ENCODE data around the gene TAF10. TPM values are rescaled to one million over a fixed set of nuclear protein-coding genes. Genes with fewer than 3 reads are reported as not detected.
A peak's percentile ranks its signal among the peaks of the same experiment; 100 is the strongest.

Gene TAF10
- total and polyA plus RNA-seq, 2 of the 13 experiments (the other 11 are each of a cell fraction or from before 2014, with no cell fraction given), result 71.3 to 134 TPM

DNA sequence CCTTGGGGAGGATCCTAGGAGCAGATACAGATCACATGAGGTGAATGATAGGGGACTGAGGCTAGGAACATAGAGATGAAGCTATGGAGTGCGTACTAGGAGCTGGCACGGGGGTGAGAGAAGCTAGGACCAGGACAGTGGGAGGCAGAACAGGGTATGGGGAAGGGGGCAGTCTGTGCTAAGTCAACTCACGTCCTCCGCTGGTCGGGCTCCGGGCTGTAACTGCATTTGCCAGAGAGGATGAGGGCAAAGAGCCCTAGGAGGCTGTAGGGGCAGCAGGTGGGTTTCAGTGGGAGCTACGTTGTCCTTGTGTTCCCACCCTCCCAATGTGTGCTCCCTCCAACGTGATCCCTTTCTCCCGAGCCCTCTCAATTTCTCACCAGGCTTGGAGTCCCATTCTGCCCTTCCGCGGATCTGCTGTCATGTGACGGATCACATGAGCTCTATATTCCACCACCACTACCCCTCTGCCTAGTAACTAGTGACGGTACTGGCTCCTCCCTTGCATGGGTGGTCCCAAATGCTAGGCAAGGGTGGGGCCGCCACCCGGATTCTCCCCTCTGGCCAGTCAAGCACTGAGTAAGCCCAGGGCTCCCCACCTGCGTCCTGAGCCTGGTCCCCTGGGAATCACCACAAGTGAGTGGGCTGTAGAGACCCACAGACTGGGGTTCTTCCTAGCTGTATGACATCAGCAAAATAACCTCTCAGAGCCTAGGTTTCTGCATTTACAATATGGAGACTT is 7.2 kb upstream of the TAF10 start, which contains the start of gene TPP1 (continued):
- TF ChIP-seq ZBTB37 (CRISPR knock-in tag; IDR thresholded peaks at IDR 0.05) (no peak), ZNF282 (IDR thresholded peaks at IDR 0.05; ENCODE audit: partially characterized antibody) (no peak), BORCS8-MEF2B (CRISPR knock-in tag; IDR thresholded peaks at IDR 0.05) (no peak), GZF1 (CRISPR knock-in tag; IDR thresholded peaks at IDR 0.05) (no peak), ZNF672 (CRISPR knock-in tag; IDR thresholded peaks at IDR 0.05) (no peak), ATF7-NPFF (CRISPR knock-in tag; IDR thresholded peaks at IDR 0.05; ENCODE audit: low read depth) (peak; percentile 71), NCOA1 (CRISPR knock-in tag; IDR thresholded peaks at IDR 0.05) (no peak), GPN1 (CRISPR knock-in tag; IDR thresholded peaks at IDR 0.05; ENCODE audit: borderline replicate concordance) (no peak), STAT5B (CRISPR knock-in tag; IDR thresholded peaks at IDR 0.05) (no peak), ZNF232 (CRISPR knock-in tag; IDR thresholded peaks at IDR 0.05; ENCODE audit: borderline replicate concordance) (no peak), MEIS2 (CRISPR knock-in tag; IDR thresholded peaks at IDR 0.05) (0 out of 2 replicates have a peak, but pooled peaks have one; percentile 40), PRMT3 (CRISPR knock-in tag; IDR thresholded peaks at IDR 0.05; ENCODE audit: borderline replicate concordance, low read depth) (no peak), BCL3 (CRISPR knock-in tag; IDR thresholded peaks at IDR 0.05) (no peak), ZBTB2 (CRISPR knock-in tag; IDR thresholded peaks at IDR 0.05; ENCODE audit: low read depth) (no peak), ZFP82 (CRISPR knock-in tag; IDR thresholded peaks at IDR 0.05; ENCODE audit: borderline replicate concordance) (no peak), SP5 (CRISPR knock-in tag; IDR thresholded peaks at IDR 0.05; ENCODE audit: borderline replicate concordance, low read depth) (0 out of 2 replicates have a peak, but pooled peaks have one; percentile 32), ISX (CRISPR knock-in tag; conservative IDR thresholded peaks at IDR 0.05) (no peak)
- TF ChIP-seq, protein P1, sequence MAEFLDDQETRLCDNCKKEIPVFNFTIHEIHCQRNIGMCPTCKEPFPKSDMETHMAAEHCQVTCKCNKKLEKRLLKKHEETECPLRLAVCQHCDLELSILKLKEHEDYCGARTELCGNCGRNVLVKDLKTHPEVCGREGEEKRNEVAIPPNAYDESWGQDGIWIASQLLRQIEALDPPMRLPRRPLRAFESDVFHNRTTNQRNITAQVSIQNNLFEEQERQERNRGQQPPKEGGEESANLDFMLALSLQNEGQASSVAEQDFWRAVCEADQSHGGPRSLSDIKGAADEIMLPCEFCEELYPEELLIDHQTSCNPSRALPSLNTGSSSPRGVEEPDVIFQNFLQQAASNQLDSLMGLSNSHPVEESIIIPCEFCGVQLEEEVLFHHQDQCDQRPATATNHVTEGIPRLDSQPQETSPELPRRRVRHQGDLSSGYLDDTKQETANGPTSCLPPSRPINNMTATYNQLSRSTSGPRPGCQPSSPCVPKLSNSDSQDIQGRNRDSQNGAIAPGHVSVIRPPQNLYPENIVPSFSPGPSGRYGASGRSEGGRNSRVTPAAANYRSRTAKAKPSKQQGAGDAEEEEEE (CRISPR knock-in tag; IDR thresholded peaks at IDR 0.05; ENCODE audit: borderline replicate concordance), result no peak
- TF ChIP-seq, protein P2, sequence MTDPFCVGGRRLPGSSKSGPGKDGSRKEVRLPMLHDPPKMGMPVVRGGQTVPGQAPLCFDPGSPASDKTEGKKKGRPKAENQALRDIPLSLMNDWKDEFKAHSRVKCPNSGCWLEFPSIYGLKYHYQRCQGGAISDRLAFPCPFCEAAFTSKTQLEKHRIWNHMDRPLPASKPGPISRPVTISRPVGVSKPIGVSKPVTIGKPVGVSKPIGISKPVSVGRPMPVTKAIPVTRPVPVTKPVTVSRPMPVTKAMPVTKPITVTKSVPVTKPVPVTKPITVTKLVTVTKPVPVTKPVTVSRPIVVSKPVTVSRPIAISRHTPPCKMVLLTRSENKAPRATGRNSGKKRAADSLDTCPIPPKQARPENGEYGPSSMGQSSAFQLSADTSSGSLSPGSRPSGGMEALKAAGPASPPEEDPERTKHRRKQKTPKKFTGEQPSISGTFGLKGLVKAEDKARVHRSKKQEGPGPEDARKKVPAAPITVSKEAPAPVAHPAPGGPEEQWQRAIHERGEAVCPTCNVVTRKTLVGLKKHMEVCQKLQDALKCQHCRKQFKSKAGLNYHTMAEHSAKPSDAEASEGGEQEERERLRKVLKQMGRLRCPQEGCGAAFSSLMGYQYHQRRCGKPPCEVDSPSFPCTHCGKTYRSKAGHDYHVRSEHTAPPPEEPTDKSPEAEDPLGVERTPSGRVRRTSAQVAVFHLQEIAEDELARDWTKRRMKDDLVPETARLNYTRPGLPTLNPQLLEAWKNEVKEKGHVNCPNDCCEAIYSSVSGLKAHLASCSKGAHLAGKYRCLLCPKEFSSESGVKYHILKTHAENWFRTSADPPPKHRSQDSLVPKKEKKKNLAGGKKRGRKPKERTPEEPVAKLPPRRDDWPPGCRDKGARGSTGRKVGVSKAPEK (CRISPR knock-in tag; IDR thresholded peaks at IDR 0.05; ENCODE audit: borderline replicate concordance), result no peak

Measured in HepG2 (cell line).